22Rv1 (cell line): ENCODE data around the gene ZDHHC3.
"Not testable (repeated sequence)": the region's sequence is repeated elsewhere in the genome, so short reads cannot be mapped to it uniquely, and the experiment has no call there.

Experiments
- H3K27ac ChIP-seq: fragments of 450-650 bp; 2 replicates; pipeline ENCODE4 v1.5.1; 2017
- CTCF ChIP-seq: fragments of 450-650 bp; IDR thresholded peaks from 2 replicates; pipeline ENCODE4 v1.5.1; 2017; ENCODE audit warnings: mild to moderate bottlenecking
- ZFX ChIP-seq: fragments of 450-650 bp; IDR thresholded peaks from 2 replicates; pipeline ENCODE4 v1.6.1; 2017; ENCODE audit warnings: antibody characterized with exemption, borderline replicate concordance

ZDHHC3 gene

GRCh38 chr3:44954962-44955361, 21.0 kb downstream of the ZDHHC3 start:
- no peak for TF ChIP-seq CTCF
- H3K27ac ChIP-seq, result no peak overlapping the region

GRCh38 chr3:44954304-44954703, 21.7 kb downstream of the ZDHHC3 start:
- no peak overlapping the region for H3K27ac ChIP-seq
- TF ChIP-seq ZFX (no peak), CTCF (no peak)

DNA sequence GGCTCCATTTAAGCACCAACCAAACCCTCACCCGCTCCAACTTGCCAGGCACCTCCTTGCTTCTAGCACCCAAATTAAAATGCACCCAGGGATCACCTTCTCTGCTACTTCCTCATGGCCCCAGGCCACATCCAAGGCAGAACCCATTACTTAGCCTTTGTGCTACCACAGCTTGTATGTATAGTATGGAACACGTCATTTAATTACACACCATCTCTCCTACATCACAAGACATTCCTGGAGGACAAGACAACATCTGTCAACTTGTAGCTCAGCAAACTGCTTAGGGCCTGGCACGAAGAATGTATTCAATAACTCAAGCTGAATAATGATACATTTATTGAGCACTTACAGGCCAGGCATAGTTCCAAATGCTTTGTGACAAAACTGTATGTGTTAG, 23.3 kb downstream of the ZDHHC3 start:
- no peak overlapping the region for H3K27ac ChIP-seq
- TF ChIP-seq CTCF (no peak), ZFX (no peak)

GRCh38 chr3:44950275-44950734, 25.7 kb downstream of the ZDHHC3 start:
- H3K27ac ChIP-seq, result no peak overlapping the region
- TF ChIP-seq ZFX (no peak), CTCF (no peak)

GRCh38 chr3:44949770-44950169, 26.2 kb downstream of the ZDHHC3 start:
- H3K27ac ChIP-seq, result not testable (repeated sequence)

DNA sequence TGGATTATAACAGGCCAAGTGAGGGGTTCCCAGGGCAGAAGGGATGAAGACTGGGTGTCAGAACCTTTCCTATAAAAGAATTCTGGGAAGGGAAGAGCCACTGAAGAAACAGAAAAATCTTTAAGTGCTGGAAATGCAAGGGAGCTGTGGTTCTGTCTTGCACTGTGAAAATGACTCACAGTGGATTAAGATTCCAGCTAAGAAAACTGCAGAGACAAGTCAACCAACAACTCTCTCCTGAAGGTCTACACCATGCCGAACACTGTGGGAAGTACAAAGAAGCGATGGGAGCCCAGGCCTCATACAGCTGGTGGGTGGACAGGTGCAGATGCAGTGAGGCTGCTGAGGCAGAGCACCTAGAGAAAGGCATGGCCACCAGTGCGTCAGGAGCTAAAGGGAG, 27.7 kb downstream of the ZDHHC3 start:
- TF ChIP-seq CTCF (no peak), ZFX (no peak)
- H3K27ac ChIP-seq, result no peak overlapping the region

DNA sequence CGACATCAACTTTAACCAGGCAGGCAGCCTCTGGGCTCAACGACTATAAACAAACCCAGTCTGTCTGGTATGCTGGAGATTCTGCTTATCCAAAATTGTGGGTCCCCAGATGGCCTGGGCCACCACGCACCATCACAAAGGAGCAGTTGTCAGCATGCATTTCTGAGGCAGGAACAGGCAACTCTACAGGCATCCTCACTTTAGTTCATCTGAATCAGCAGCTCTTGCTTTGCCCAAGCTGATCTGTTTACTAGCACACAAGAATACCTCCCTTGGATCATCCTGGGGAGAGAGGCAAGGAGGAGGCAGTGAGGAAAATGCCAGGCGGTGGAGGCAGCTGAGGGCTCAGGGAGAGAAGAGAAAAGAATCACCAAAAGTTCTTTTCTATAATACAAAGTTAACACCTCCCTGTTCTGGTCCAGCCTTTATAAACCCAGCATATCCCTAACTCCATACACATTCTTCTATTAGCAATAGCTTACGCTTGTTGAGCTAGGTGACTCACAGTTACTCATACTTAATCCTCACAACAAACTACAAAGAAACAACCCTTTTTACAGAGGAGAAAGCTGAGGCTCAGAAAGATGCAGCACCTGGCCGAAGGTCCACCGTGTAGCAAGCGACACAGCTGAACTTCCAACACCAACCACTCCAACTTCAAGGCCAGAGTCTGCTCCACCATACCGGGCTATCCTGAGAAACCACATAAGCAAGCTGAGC, 33.6 kb downstream of the ZDHHC3 start:
- TF ChIP-seq ZFX (no peak), CTCF (no peak)
- H3K27ac ChIP-seq, result no peak overlapping the region

GRCh38 chr3:44939581-44940036, 36.4 kb downstream of the ZDHHC3 start:
- TF ChIP-seq CTCF (no peak), ZFX (no peak)
- no peak overlapping the region for H3K27ac ChIP-seq
